ENCODE measurements around the gene TERC.
A peak's percentile ranks its signal among the peaks of the same experiment; 100 is the strongest.

The TERC gene

DNA sequence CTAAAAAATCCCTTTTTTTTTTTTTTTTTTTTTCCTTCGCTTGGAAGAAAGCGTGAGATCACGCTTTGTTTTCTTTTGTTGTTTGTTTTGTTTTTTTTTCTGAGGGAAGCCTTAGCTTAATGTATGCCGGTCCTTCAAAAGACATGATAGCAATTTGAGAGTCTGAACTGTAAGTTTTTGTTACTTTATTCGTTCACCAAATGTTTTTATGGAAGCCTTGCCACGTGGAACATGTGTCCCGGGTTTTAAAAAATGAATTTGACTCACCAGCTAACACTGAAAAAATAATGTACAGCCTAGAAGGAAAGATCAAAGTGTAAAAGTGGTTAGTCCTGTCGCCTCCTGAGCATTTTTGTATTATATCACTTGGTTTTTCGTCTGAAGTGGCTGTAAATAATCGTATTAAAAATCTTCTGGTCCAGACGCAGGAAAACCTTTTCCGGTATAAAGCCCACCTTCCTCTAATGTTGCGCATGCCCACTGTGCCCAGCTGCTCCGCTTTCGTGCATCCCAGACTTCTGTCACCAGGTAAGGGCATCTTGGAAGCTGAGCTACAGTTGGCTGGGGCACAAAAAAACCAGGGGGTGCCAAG, 7.5 kb upstream of the TERC start:
- peak; percentile 49 for DNase-seq (ENCODE audit: low spot score)
- TF ChIP-seq CTCF (IDR thresholded peaks at IDR 0.05; ENCODE audit: extremely low read depth, insufficient read depth, missing control alignments) = no peak
- in situ Hi-C loops (cut with MboI; ENCODE audit: low pct_unique_long_range_greater_than_20kb, low sequenced_read_pairs, unreplicated experiment) = no loop called here

GRCh38 chr3:169771497-169772304, 6.8 kb upstream of the TERC start:
- peak; percentile 12 for DNase-seq (ENCODE audit: low spot score)
- TF ChIP-seq CTCF (IDR thresholded peaks at IDR 0.05; ENCODE audit: extremely low read depth, insufficient read depth, missing control alignments) = no peak
- in situ Hi-C loops (cut with MboI; ENCODE audit: low pct_unique_long_range_greater_than_20kb, low sequenced_read_pairs, unreplicated experiment) = no loop called here

- DNase-seq (ENCODE audit: low spot score) = peak; percentile 69
- peak; percentile 1 for TF ChIP-seq CTCF (IDR thresholded peaks at IDR 0.05; ENCODE audit: extremely low read depth, insufficient read depth, missing control alignments)
- in situ Hi-C loops (cut with MboI; ENCODE audit: low pct_unique_long_range_greater_than_20kb, low sequenced_read_pairs, unreplicated experiment) = no loop called here
These were observed 4.7 kb upstream of the TERC start, which contains the start of gene ACTRT3 for GRCh38 chr3:169769287-169770181. TSS of gene ACTRT3 (minus strand) at chr3:169769561. CDS start at chr3:169769520, 41 bp downstream.

DNA sequence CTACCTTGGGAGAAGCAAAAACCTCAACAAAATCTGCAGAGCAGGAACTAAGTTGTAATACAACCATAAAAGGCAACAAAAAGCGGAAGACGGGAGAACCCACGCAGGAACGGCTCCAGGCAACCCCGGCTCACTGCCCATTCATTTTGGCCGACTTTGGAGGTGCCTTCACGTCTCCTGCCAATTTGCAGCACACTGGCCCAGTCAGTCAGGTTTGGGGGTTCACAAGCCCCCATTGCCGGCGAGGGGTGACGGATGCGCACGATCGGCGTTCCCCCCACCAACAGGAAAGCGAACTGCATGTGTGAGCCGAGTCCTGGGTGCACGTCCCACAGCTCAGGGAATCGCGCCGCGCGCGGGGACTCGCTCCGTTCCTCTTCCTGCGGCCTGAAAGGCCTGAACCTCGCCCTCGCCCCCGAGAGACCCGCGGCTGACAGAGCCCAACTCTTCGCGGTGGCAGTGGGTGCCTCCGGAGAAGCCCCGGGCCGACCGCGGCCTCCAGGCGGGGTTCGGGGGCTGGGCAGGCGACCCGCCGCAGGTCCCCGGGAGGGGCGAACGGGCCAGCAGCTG, 463 bp downstream of the TERC start:
- TF ChIP-seq CTCF (IDR thresholded peaks at IDR 0.05; ENCODE audit: extremely low read depth, insufficient read depth, missing control alignments) = no peak
- in situ Hi-C loops (cut with MboI; ENCODE audit: low pct_unique_long_range_greater_than_20kb, low sequenced_read_pairs, unreplicated experiment) = no loop called here
- DNase-seq (ENCODE audit: low spot score) = peak; percentile 71

- in situ Hi-C loops (cut with MboI; ENCODE audit: low pct_unique_long_range_greater_than_20kb, low sequenced_read_pairs, unreplicated experiment) = no loop called here
- DNase-seq (ENCODE audit: low spot score) = no peak
- no peak for TF ChIP-seq CTCF (IDR thresholded peaks at IDR 0.05; ENCODE audit: extremely low read depth, insufficient read depth, missing control alignments)
These were observed 4.4 kb downstream of the TERC start for GRCh38 chr3:169760479-169760878.

DNA sequence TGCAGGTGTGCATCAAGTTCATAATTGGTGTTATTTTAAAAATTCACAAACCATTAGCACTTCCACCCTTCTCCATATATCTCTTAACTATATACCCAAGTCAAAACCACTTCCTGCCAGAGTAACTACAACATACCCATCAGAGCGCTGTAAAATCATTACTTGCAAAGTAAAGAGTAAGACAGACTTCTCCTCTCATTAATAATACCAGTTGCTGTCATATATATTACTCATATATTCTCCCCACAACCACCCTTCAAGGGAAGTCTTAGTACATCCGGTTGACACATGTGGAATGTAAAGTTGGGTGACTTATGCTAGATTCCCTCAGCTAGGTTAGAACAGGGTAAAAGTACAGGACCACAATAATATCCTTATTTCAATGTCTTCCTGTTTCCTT, 5.6 kb downstream of the TERC start:
- DNase-seq (ENCODE audit: low spot score) = no peak
- no peak for TF ChIP-seq CTCF (IDR thresholded peaks at IDR 0.05; ENCODE audit: extremely low read depth, insufficient read depth, missing control alignments)
- in situ Hi-C loops (cut with MboI; ENCODE audit: low pct_unique_long_range_greater_than_20kb, low sequenced_read_pairs, unreplicated experiment) = no loop called here

All from GM13977 (cell line).